AG09309 (cell line): ENCODE measurements around the gene TP73.

Experiments
- DNase-seq: peaks from one replicate; pipeline ENCODE4 v3.0.0-alpha.2; 2010; ENCODE audit warnings: low read depth
- H3K4me3 ChIP-seq: 2 replicates; pipeline ENCODE4 v1.5.1; 2011; ENCODE audit warnings: mild to moderate bottlenecking, low read depth, low read length, moderate library complexity; ENCODE audit not compliant: control insufficient read depth
- CTCF ChIP-seq: IDR thresholded peaks from 2 replicates; pipeline ENCODE4 v1.5.1; 2011; ENCODE audit warnings: mild to moderate bottlenecking, low read depth, low read length, inconsistent platforms; ENCODE audit not compliant: insufficient read depth, control insufficient read depth; ENCODE audit errors: missing control alignments

The TP73 gene

GRCh38 chr1:3675436-3675835, 23.1 kb downstream of the TP73 start:
- no peak for DNase-seq
- TF ChIP-seq CTCF, result no peak
- H3K4me3 ChIP-seq, result no peak overlapping the region

DNA sequence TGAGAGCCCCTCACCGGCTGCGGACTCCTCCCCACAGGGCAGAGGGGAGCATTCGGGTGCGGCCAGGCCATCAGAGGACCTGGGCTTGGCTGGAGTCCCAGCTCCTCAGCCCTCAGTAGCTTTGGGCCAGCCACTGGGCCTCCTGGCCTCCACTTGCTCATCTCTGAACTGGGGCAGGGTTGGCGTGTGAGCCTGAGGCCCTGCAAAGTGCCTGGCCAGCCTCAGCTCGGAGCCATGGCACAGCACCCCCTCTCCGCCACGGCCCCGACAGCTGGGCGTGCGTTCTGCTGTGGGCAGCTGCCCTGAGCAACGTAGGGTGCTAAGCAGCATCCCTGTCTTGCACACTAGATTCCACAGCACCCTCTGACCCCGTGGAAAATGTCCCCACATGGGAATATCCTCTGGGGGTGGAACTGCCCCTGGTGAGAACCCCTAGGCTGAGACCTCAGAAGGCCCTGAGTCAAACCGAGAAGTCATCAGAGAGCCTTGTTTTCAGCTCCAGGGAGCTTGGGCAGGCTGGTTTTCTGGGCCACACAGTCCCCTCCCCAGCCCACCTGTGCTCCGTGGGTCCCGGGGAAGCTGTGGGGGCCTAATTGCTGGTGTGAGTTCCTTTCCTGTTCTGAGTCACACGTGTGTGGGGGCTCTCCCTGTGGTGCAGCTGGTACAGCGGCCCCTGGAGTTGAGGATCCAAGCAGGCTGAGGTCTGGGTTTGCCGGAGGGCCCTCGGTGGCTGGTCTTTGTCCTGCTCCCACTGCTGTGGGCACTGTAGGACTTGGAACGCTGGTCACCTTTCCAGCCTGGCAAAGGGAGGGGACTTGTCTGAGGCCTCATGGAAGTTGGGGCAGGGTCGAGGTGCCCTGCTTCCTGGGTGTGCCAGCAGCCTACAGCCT, 24.5 kb downstream of the TP73 start:
- no peak for DNase-seq
- H3K4me3 ChIP-seq, result no peak overlapping the region
- no peak for TF ChIP-seq CTCF

GRCh38 chr1:3677484-3677883, 25.2 kb downstream of the TP73 start:
- DNase-seq, result no peak
- H3K4me3 ChIP-seq, result no peak overlapping the region
- TF ChIP-seq CTCF, result no peak

GRCh38 chr1:3678361-3679097, 26.2 kb downstream of the TP73 start:
- TF ChIP-seq CTCF, result no peak
- DNase-seq, result no peak

GRCh38 chr1:3679098-3679555, 26.8 kb downstream of the TP73 start:
- no peak for DNase-seq
- no peak overlapping the region for H3K4me3 ChIP-seq
- TF ChIP-seq CTCF, result no peak

More at GRCh38 chr1:3678361-3679097, 26.2 kb downstream of the TP73 start:
- no peak overlapping the region for H3K4me3 ChIP-seq

DNA sequence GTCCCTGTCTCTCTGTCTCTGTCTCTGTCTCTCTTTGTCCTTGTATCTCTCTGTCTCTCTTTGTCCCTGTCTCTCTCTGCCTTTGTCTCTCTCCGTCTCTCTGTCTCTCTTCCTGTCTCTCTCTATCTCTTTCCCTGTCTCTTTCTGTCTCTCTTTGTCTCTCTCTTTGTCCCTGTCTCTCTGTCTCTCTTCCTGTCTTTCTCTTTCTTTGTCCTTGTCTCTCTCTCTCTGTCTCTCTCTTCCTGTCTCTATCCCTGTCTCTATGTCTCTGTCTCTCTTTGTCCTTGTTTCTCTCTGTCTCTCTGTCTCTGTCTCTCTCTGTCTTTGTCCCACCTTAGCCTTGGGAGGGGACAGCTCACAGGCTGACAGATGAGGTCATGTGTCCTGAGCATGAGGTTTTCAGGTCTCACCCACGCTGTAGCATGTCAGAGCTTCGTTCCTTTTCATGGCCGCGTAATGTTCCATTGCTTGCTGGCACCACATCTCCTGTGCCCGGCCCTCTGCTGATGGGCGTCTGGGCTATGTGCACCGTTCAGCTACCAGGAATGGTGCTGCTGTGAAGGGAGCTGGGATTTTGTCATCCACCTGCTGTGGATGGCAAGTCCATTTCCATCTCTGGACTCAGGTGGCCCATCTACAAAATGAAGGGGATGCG, 27.6 kb downstream of the TP73 start:
- no peak for TF ChIP-seq CTCF

More for the DNA sequence above, 27.6 kb downstream of the TP73 start:
- no peak for DNase-seq
- no peak overlapping the region for H3K4me3 ChIP-seq
